ENCODE data around the gene EVPL.

- TF ChIP-seq FOXP2 (optimal IDR thresholded peaks at IDR 0.05; ENCODE audit: borderline replicate concordance, extremely low read depth, extremely low read length, insufficient read depth) (no peak), TAF1 (IDR thresholded peaks at IDR 0.05; ENCODE audit: borderline replicate concordance, insufficient read depth, low read length) (no peak)
Observed at GRCh38 chr17:76036497-76037261, 9.6 kb upstream of the EVPL start.
